Heart left ventricle (tissue), 16 donors: Measurements from ENCODE around the gene TMEM11. TPM values are rescaled to one million over a fixed set of nuclear protein-coding genes. Genes with fewer than 3 reads are reported as not detected.
A peak's percentile ranks its signal among the peaks of the same experiment; 100 is the strongest.

Experiments used
- ATAC-seq, 4 donors: fragments of 200-7000 bp; cut with Tn5 transposase; one replicate each; pipeline ENCODE4 v1.9.1; 2020 to 2022; ENCODE audit warnings: moderate library complexity in 4 of 4, mild to moderate bottlenecking in 3 of 4, moderate number of reproducible peaks in 1 of 4
- DNase-seq, 5 donors: peaks; one replicate each; pipeline ENCODE4 v3.0.0-alpha.2; 2020
- H3K27ac ChIP-seq, 12 donors: fragments of 200-600 bp; sonication (generic) in 4 of 12; one replicate each; pipeline versions ENCODE4 v1.5.0 to v1.8.0; 2016 to 2022; ENCODE audit warnings: mild to moderate bottlenecking in 2 of 12
- H3K27me3 ChIP-seq, 9 donors: fragments of 200-600 bp; sonication (generic) in 2 of 9; one replicate each; pipeline versions ENCODE4 v1.5.1 to v1.8.0; 2016 to 2022; ENCODE audit warnings: mild to moderate bottlenecking in 3 of 9
- H3K36me3 ChIP-seq, 9 donors: fragments of 200-600 bp; sonication (generic) in 2 of 9; one replicate each; pipeline versions ENCODE4 v1.5.0 to v1.8.0; 2018 to 2022; ENCODE audit warnings: mild to moderate bottlenecking in 2 of 9
- H3K4me1 ChIP-seq, 12 donors: fragments of 200-600 bp; sonication (generic) in 4 of 12; one replicate each; pipeline versions ENCODE4 v1.5.0 to v1.8.0; 2016 to 2022; ENCODE audit warnings: mild to moderate bottlenecking in 3 of 12
- H3K4me3 ChIP-seq, 12 donors: fragments of 200-600 bp; sonication (generic) in 4 of 12; one replicate each; pipeline versions ENCODE4 v1.5.0 to v1.8.0; 2017 to 2022; ENCODE audit warnings: mild to moderate bottlenecking in 9 of 12, moderate library complexity in 4 of 12
- H3K9me3 ChIP-seq, 12 donors: fragments of 200-600 bp; sonication (generic) in 4 of 12; one replicate each; pipeline versions ENCODE4 v1.5.0 to v1.8.0; 2016 to 2022; ENCODE audit warnings: mild to moderate bottlenecking in 1 of 12
- POLR2A ChIP-seq, 2 donors: fragments of 450-650 bp; IDR thresholded peaks; one replicate each; pipeline ENCODE4 v1.6.1; 2017; ENCODE audit warnings: antibody characterized with exemption in 2 of 2, mild to moderate bottlenecking in 2 of 2, moderate library complexity in 2 of 2
- WGBS, 4 donors: extraction: QIAGEN DNeasy Blood & Tissue Kit in 2 of 4; methylation state at CpG; one replicate each; pipeline versions ENCODE4 v1.1.5 to v1.1.7; 2013 to 2018; 5-methylcytosine and 5-hydroxymethylcytosine counted together
- intact Hi-C, 10 donors: fragments of 100-400 bp; cut with DNase I; formaldehyde crosslinking; loops; one replicate each; pipeline versions ENCODE4 v1.11.1 to v1.14.2; 2022
- polyA plus RNA-seq, 2 donors: library from polyadenylated mRNA; stranded (reverse); fragments of 200-250 nt; gene quantifications; one replicate each; pipeline ENCODE4 v1.2.3, GENCODE V29; 2013
- total RNA-seq, 9 donors: library from RNA; depleted of rRNA in 2 of 9; stranded (reverse); fragments of >200 nt in 2 of 9; fragmentation: NEBNext Ultra II Directional in 3 of 9; extraction: Animal tissue kit (Norgen Biotek cat#: 25700) in 3 of 9; gene quantifications; one replicate each; pipeline versions ENCODE4 v1.1.0 to v1.2.4, GENCODE V29; 2016 to 2023
- TF ChIP-seq, protein P1 (sequence below), 12 donors: fragments of 200-600 bp; sonication (generic) in 4 of 12; IDR thresholded peaks; one replicate each; pipeline versions ENCODE4 v1.5.0 to v1.8.0; 2018 to 2022; ENCODE audit warnings: antibody characterized with exemption in 12 of 12, mild to moderate bottlenecking in 5 of 12
- donor health status: ischemic (EF 13 %, LVEDD 7.1; RV severe dilation, severe dysfunction).
- donor health status: healthy with polysubstance abuse.
- donor health status: DM: no; HTN: yes; CAD: no.
- donor health status: DM: no; HTN: no; CAD: no.
- donor health status: ischemic (EF 25% LVEDD 6.9; RV normal size, moderate dysfunction).
- donor health status: ischemic (EF 25% LVEDD 5.7; RV mildly dilated, moderate dysfunction).
- donor health status: healthy.
- donor health status: DM: yes; HTN: yes; CAD: no.
- donor health status: ischemic (EF 35%, LVEDD 5.7; RV mildly dilated, moderate dysfunction).
- donor health status: nonischemic (EF 11% LVEDD 7.7; RV severe dilation, severe dysfunction).
- donor health status: DM: yes; HTN: yes; CAD: no.
- donor health status: PGD.
- donor health status: ischemic (EF 29% LVEDD 5.4; RV normal size, mild dysfunction).
- donor health status: nonischemic (EF 23%, LVEDD 6.1; RV moderate dilation, normal function).

Gene TMEM11
- total and polyA plus RNA-seq, 11 donors: 23.2 to 59.7 (median 33.0) TPM

DNA sequence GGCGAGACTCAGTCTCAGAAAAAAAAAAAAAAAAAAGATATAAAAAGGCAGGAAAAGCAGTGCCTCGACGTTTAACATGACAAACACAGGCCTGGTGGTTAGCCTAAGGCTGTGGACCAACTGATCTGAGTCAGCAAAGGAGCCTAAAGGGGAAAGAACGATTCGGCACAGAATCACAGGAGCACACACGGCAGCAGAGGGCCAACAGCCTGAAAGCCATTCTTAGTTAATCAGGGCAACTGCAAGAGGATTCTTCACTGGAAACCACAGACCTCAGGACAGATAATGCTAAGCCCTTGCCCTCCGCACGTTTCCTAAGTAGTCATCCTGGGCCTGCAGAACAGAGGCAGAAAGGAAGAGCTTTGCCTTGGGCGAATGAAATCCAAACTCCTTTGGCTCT lies 14.7 kb downstream of the TMEM11 start:
- ATAC-seq (no peak), DNase-seq (no peak)
- Histone ChIP-seq H3K4me1 (peaks cover 0 to 57% (median 32%) of the 10 kb centered on the region in 12 donors), H3K36me3 (peaks cover 0 to 47% (median 25%) of the 10 kb centered on the region in 9 donors), H3K4me3 (no peak overlapping the region), H3K27me3 (no peaks in the 10 kb centered on the region), H3K27ac (no peak overlapping the region), H3K9me3 (no peaks in the 10 kb centered on the region)
- TF ChIP-seq, protein P1, sequence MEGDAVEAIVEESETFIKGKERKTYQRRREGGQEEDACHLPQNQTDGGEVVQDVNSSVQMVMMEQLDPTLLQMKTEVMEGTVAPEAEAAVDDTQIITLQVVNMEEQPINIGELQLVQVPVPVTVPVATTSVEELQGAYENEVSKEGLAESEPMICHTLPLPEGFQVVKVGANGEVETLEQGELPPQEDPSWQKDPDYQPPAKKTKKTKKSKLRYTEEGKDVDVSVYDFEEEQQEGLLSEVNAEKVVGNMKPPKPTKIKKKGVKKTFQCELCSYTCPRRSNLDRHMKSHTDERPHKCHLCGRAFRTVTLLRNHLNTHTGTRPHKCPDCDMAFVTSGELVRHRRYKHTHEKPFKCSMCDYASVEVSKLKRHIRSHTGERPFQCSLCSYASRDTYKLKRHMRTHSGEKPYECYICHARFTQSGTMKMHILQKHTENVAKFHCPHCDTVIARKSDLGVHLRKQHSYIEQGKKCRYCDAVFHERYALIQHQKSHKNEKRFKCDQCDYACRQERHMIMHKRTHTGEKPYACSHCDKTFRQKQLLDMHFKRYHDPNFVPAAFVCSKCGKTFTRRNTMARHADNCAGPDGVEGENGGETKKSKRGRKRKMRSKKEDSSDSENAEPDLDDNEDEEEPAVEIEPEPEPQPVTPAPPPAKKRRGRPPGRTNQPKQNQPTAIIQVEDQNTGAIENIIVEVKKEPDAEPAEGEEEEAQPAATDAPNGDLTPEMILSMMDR (IDR thresholded peaks at IDR 0.05): no peak
- TF ChIP-seq POLR2A (IDR thresholded peaks at IDR 0.05): no peak
- intact Hi-C loops: no loop called here
- 42 to 56% (median 47%) methylated on average over 9 of the region's 9 CpGs for WGBS, 4 donors

DNA sequence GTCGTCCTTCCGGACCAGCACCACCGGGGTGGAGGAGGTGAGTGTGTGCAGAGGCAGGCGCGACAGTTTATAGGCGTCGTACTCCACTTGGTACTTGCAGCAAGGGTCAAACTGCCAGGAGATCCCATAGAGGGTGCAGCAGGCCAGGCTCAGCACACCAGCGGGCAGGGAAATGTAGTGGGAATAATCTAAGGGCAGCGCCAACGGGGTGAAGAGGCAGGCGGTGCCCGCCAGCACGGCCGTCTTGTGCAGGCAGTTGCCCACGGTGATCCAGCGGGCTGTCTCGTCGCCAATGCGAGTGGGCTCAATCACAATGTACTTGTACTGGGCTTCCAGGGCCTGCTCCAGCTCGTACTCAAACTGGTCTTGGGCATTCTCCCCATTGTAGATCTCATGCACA lies 15.6 kb downstream of the TMEM11 start:
- TF ChIP-seq, protein P1 (IDR thresholded peaks at IDR 0.05): no peak
- TF ChIP-seq POLR2A (IDR thresholded peaks at IDR 0.05): no peak
- intact Hi-C loops: no loop called here
- WGBS, 4 donors: 91 to 96% (median 94%) methylated on average over 16 to 20 of the region's 20 CpGs

DNA sequence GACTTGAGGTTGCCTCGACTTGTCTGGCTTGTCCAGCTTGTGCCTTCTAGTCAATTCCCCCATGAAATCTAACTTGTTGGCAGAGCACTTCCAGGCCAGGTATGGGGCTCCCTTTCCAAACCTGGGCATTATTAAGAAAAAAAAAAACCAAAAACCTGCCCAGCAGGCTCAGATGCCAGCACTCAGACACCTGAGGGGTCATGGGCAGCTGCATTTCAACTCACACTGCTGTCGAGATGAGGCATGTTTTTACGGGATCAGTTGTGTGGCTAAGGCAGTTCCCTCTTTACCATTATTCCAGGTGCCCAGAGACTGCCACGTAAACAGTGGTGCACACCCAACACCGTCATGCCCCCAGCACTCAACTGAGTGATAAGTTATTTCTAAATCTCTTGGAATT lies 17.8 kb downstream of the TMEM11 start:
- Histone ChIP-seq H3K27me3 (no peaks in the 10 kb centered on the region), H3K4me1 (peaks cover 0 to 57% (median 37%) of the 10 kb centered on the region in 12 donors), H3K4me3 (no peak overlapping the region), H3K36me3 (peaks cover 0 to 45% (median 27%) of the 10 kb centered on the region in 9 donors), H3K9me3 (no peaks in the 10 kb centered on the region), H3K27ac (no peak overlapping the region)
- DNase-seq (no peak), ATAC-seq (no peak)
- no peak for TF ChIP-seq POLR2A (IDR thresholded peaks at IDR 0.05)
- WGBS, 4 donors: 88 to 94% (median 90%) methylated on average over 5 of the region's 5 CpGs
- intact Hi-C loops: no loop called here

More for the DNA sequence above, 15.6 kb downstream of the TMEM11 start:
- DNase-seq (no peak), ATAC-seq (no peak)
- no peaks in the 10 kb centered on the region for H3K27me3 ChIP-seq
- H3K36me3 ChIP-seq: peaks cover 0 to 45% (median 25%) of the 10 kb centered on the region in 9 donors
- no peak overlapping the region for H3K27ac ChIP-seq
- H3K9me3 ChIP-seq: no peaks in the 10 kb centered on the region
- H3K4me1 ChIP-seq: peaks cover 0 to 59% (median 38%) of the 10 kb centered on the region in 12 donors
- no peak overlapping the region for H3K4me3 ChIP-seq

DNA sequence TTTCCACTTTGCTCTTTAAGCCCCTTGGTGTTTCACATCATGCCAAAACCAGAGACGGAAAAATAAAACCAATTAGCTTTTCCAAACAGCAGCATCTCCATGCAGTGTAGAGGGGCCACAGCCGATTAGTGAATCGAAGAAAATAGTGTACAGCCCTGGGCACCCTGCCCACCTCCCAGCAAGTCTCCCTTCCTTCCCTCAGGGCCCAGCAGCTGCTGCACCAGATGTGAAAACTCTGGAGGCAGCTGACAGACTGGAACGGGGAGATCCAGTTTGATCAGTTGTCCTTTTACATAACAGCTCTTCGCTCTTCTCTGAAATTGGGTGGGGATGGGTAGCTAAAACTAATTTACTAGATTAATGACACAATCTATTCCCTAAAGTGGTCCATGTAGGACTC lies 19.3 kb downstream of the TMEM11 start:
- no peak for TF ChIP-seq POLR2A (IDR thresholded peaks at IDR 0.05)
- TF ChIP-seq, protein P1 (IDR thresholded peaks at IDR 0.05): no peak
- H3K27ac ChIP-seq: peak overlapping the region in 6 of 12 donors; percentile 25 to 60 (median 52)
- intact Hi-C loops: no loop called here

DNA sequence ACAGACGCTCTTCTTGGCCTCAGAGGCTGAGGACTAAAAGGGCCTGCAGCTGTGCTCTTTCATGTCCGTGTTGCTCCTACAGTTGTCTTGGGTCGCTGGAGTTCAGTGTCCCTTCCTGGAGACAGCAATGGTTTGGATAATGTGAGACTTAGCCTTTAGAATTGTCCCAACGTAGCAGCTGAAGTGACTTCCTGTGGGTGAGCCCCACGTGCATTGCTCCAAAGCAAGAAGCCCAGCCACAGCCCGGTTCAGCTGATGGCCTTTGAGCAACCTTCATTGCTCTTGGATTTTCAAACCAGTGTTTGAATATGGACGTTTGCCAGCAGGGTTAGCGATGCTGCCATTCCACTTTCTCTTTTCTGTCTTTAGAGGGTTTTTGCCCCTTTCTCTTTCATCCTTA lies 19.7 kb downstream of the TMEM11 start:
- WGBS, 4 donors: 35 to 51% (median 41%) methylated on average over 8 of the region's 8 CpGs
- ATAC-seq (peak in 2 of 4 donors; percentile 44 to 54), DNase-seq (no peak)
- peak overlapping the region in 1 of 12 donors; percentile 22 for H3K4me3 ChIP-seq
- H3K27me3 ChIP-seq: no peaks in the 10 kb centered on the region
- H3K36me3 ChIP-seq: peaks cover 0 to 59% (median 32%) of the 10 kb centered on the region in 9 donors
- H3K9me3 ChIP-seq: no peaks in the 10 kb centered on the region
- H3K27ac ChIP-seq: peak overlapping the region in 5 of 12 donors; percentile 46 to 60 (median 49)
- intact Hi-C loops: no loop called here
- TF ChIP-seq POLR2A (IDR thresholded peaks at IDR 0.05): no peak
- TF ChIP-seq, protein P1 (IDR thresholded peaks at IDR 0.05): no peak
- H3K4me1 ChIP-seq: peaks cover 0 to 45% (median 24%) of the 10 kb centered on the region in 12 donors

More for the DNA sequence above, 19.3 kb downstream of the TMEM11 start:
- H3K27me3 ChIP-seq: no peaks in the 10 kb centered on the region
- WGBS, 4 donors: 55 to 71% (median 67%) methylated on average over 5 of the region's 5 CpGs
- H3K9me3 ChIP-seq: no peaks in the 10 kb centered on the region
- DNase-seq (peak in 3 of 5 donors; percentile 54 to 77 (median 65)), ATAC-seq (peak in 3 of 4 donors; percentile 55 to 74 (median 67))
- H3K4me1 ChIP-seq: peaks cover 0 to 50% (median 28%) of the 10 kb centered on the region in 12 donors
- H3K36me3 ChIP-seq: peaks cover 0 to 54% (median 29%) of the 10 kb centered on the region in 9 donors
- H3K4me3 ChIP-seq: peak overlapping the region in 1 of 12 donors; percentile 22
